Tibial artery (tissue), 4 donors: ENCODE measurements around the gene GIGYF1.

Source experiments
- DNase-seq, 2 donors: peaks; one replicate each; pipeline ENCODE4 v3.0.0-alpha.2; 2019
- H3K27ac ChIP-seq, 2 donors: fragments of 200-600 bp; sonication (generic) in 1 of 2; 1 replicate in 1 of 2; 2 replicates in 1 of 2; pipeline ENCODE4 v1.5.1; 2018 to 2019; ENCODE audit warnings: mild to moderate bottlenecking in 1 of 2
- H3K27me3 ChIP-seq, 2 donors: fragments of 200-600 bp; sonication (generic) in 1 of 2; one replicate each; pipeline versions ENCODE4 v1.5.1 to v1.6.0; 2016 to 2019
- H3K36me3 ChIP-seq, 3 donors: fragments of 200-600 bp; sonication (generic) in 2 of 3; one replicate each; pipeline ENCODE4 v1.5.1; 2016 to 2019; ENCODE audit warnings: mild to moderate bottlenecking in 2 of 3
- H3K4me1 ChIP-seq, 4 donors: fragments of 200-600 bp; sonication (generic) in 2 of 4; 1 replicate in 3 of 4; 2 replicates in 1 of 4; pipeline ENCODE4 v1.5.1; 2016 to 2019
- H3K4me3 ChIP-seq, 2 donors: fragments of 200-600 bp; sonication (generic) in 1 of 2; 1 replicate in 1 of 2; 2 replicates in 1 of 2; pipeline ENCODE4 v1.5.1; 2018 to 2019; ENCODE audit warnings: mild to moderate bottlenecking in 2 of 2
- H3K9me3 ChIP-seq, 3 donors: fragments of 200-600 bp; sonication (generic) in 1 of 3; one replicate each; pipeline ENCODE4 v1.5.1; 2016 to 2019
- intact Hi-C: fragments of 100-400 bp; cut with DNase I; formaldehyde crosslinking; loops from one replicate; pipeline ENCODE4 v1.15.0; 2023; ENCODE audit warnings: low total_unique reads
- TF ChIP-seq, protein P1 (sequence below), 2 experiments: fragments of 200-600 bp in 1 of 2; fragments of 450-650 bp in 1 of 2; IDR thresholded peaks; one replicate each; pipeline ENCODE4 v1.5.1; 2017 to 2019; ENCODE audit warnings: antibody characterized with exemption in 2 of 2, mild to moderate bottlenecking in 1 of 2, moderate library complexity in 1 of 2

Gene GIGYF1

DNA sequence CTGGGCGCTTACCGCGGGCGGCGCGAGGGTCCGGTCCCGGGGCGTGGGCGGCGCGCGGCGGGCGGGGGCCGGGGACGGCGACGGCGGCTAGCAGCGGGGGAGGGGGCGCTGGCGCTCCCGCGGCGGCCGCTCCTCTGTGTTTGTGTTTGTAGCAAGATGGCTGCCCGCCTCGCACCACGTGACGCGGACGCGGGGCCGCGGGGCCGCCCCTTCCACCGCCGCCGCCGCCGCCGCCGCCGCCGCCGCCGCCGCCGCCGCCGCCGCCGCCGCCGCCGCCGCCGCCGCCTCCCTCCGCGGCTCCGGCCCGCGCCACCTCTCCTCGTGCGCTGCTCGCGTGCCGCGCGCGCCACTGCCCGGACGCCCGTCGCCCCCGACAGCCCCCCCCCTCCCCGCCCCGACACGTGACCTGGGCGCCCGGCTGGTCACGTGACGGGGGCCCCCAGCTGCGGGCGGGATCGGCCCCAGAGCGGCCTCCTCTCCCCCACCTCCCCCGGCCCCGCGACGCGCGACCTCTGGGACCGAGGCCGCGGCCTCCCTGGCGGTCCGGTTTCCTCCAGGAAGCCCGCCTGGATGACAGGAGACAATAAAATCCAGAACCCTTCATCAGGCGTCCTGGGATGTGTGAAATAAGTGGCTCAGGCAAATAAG, at the start of gene GIGYF1:
Gene GIGYF1 (minus strand): TSS at position 153 of the 648 bp plus-strand sequence. CDS start 6,012 bp downstream, outside the sequence.
- intact Hi-C loops = loop anchor here (5.0 kb wide), 2 partner anchors 132 to 212 kb away; partner anchors contain the start of gene NYAP1
- TF ChIP-seq, protein P1, sequence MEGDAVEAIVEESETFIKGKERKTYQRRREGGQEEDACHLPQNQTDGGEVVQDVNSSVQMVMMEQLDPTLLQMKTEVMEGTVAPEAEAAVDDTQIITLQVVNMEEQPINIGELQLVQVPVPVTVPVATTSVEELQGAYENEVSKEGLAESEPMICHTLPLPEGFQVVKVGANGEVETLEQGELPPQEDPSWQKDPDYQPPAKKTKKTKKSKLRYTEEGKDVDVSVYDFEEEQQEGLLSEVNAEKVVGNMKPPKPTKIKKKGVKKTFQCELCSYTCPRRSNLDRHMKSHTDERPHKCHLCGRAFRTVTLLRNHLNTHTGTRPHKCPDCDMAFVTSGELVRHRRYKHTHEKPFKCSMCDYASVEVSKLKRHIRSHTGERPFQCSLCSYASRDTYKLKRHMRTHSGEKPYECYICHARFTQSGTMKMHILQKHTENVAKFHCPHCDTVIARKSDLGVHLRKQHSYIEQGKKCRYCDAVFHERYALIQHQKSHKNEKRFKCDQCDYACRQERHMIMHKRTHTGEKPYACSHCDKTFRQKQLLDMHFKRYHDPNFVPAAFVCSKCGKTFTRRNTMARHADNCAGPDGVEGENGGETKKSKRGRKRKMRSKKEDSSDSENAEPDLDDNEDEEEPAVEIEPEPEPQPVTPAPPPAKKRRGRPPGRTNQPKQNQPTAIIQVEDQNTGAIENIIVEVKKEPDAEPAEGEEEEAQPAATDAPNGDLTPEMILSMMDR (IDR thresholded peaks at IDR 0.05) = no peak
- H3K36me3 ChIP-seq = peaks cover 0 to 5% (median 4%) of the 10 kb centered on the region in 3 donors
- DNase-seq = peak; percentile 70 to 84
- H3K9me3 ChIP-seq = no peaks in the 10 kb centered on the region
- peak within 1 kb of the TSS; percentile 82 to 97 for H3K4me3 ChIP-seq
- H3K4me1 ChIP-seq = peaks cover 0 to 45% (median 37%) of the 10 kb centered on the region in 4 donors
- H3K27me3 ChIP-seq = no peaks in the 10 kb centered on the region
- peak within 1 kb of the TSS; percentile 79 to 80 for H3K27ac ChIP-seq

GRCh38 chr7:100739934-100740333, 45.9 kb upstream of the GIGYF1 start:
- Histone ChIP-seq H3K9me3 (no peaks in the 10 kb centered on the region), H3K4me1 (no peaks in the 10 kb centered on the region), H3K27me3 (peaks cover 0 to 14% of the 10 kb centered on the region in 2 donors), H3K4me3 (no peak overlapping the region), H3K27ac (no peak overlapping the region), H3K36me3 (no peaks in the 10 kb centered on the region)
- TF ChIP-seq, protein P1 (IDR thresholded peaks at IDR 0.05) = no peak
- intact Hi-C loops = no loop called here
- no peak for DNase-seq

DNA sequence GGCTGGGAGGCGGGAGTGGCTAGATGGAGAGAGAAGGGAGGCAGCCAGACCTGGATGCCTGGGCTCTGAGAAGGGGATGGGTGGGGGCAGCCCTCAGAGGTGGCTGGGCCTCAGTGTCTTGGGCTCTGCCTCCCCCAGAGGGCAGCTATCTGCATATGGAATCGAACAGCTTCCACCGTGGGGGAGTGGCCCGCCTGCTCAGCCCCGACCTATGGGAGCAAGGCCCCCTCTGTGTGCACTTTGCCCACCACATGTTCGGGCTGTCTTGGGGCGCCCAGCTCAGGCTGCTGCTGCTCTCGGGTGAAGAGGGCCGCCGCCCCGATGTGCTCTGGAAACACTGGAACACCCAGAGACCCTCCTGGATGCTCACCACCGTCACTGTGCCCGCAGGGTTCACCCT, 42.6 kb upstream of the GIGYF1 start:
- H3K27ac ChIP-seq = no peak overlapping the region
- TF ChIP-seq, protein P1 (IDR thresholded peaks at IDR 0.05) = no peak
- H3K27me3 ChIP-seq = no peaks in the 10 kb centered on the region
- no peaks in the 10 kb centered on the region for H3K36me3 ChIP-seq
- H3K4me1 ChIP-seq = no peaks in the 10 kb centered on the region
- no peaks in the 10 kb centered on the region for H3K9me3 ChIP-seq
- H3K4me3 ChIP-seq = no peak overlapping the region
- intact Hi-C loops = no loop called here
- DNase-seq = no peak

DNA sequence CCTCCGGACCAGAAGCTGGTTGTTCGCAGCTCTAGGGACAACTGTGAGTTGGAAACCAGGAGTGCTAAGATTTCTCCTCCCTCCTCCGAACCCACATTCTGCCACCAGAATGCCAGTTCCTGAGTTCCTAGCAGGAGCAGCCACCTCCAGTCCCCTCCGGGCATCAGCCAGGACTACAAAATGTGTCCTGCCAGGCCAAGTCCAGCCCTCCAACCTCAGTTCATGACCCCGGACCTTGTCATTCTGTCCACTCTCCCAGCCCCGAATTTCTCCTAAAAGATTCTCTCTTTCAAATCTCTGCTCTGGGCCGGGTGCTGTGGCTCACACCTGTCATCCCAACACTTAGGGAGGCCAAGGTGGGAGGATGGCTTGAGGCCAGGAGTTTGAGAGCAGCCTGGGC, 41.7 kb upstream of the GIGYF1 start:
- no peak for DNase-seq
- no peaks in the 10 kb centered on the region for H3K27me3 ChIP-seq
- H3K27ac ChIP-seq = no peak overlapping the region
- no peaks in the 10 kb centered on the region for H3K4me1 ChIP-seq
- no peak overlapping the region for H3K4me3 ChIP-seq
- H3K36me3 ChIP-seq = no peaks in the 10 kb centered on the region
- intact Hi-C loops = no loop called here
- TF ChIP-seq, protein P1 (IDR thresholded peaks at IDR 0.05) = no peak
- no peaks in the 10 kb centered on the region for H3K9me3 ChIP-seq

DNA sequence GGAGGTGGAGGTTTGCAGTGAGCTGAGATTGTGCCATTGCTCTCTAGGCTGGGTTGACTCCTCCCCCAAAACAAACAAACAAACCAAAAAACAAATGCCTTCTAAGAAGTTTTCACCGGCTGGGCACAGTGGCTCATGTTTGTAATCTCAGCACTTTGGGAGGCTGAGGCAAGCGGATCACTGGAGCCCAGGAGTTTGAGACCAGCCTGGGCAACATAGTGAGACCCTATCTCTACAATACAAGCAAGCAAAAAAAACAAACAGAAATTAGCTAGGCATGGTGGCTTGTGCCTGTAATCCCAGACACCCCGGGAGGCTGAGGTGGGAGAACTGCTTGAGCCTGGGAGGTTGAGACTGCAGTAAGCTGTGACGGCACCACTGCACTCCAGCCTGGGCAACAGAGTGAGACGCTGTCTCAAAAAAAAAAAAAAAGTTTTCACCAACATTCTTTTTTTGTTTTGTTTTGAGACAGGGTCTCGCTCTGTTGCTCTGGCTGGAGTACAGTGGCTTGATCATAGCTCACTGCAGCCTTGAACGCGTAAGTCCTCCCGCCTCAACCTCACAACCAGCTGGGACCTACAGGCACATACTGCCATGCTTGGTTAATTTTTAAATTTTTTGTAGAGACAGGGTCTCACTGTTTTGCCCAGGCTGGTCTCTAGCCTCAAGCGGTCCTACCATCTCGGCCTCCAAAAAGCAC, 38.0 kb upstream of the GIGYF1 start:
- no peak overlapping the region for H3K4me3 ChIP-seq
- H3K27me3 ChIP-seq = peaks cover 0 to 6% of the 10 kb centered on the region in 2 donors
- no peaks in the 10 kb centered on the region for H3K9me3 ChIP-seq
- no peaks in the 10 kb centered on the region for H3K4me1 ChIP-seq
- no peak for DNase-seq
- H3K27ac ChIP-seq = no peak overlapping the region
- no peaks in the 10 kb centered on the region for H3K36me3 ChIP-seq
- intact Hi-C loops = no loop called here
- TF ChIP-seq, protein P1 (IDR thresholded peaks at IDR 0.05) = no peak
